Measurements from ENCODE around the gene ANAPC4. TPM values are rescaled to one million over a fixed set of nuclear protein-coding genes. Genes with fewer than 3 reads are reported as not detected.

The ANAPC4 gene
- total RNA-seq, 1 experiment from 2014 or later: 75.7 TPM

- Histone ChIP-seq H3K27ac (ENCODE audit: low read length) (no peak overlapping the region), H2AFZ (ENCODE audit: low read length) (no peak overlapping the region), H4K20me1 (ENCODE audit: insufficient read depth, low read depth, low read length) (no peaks in the 10 kb centered on the region), H3K79me2 (ENCODE audit: low read length) (peaks cover 24% of the 10 kb centered on the region), H3K4me3 (ENCODE audit: low read length) (no peak overlapping the region), H3K9me3 (ENCODE audit: low read length) (no peaks in the 10 kb centered on the region), H3K27me3 (ENCODE audit: low read length) (no peaks in the 10 kb centered on the region), H3K9ac (ENCODE audit: low read length) (no peak overlapping the region), H3K4me1 (ENCODE audit: low read length) (no peaks in the 10 kb centered on the region), H3K9me2 (replicated peaks; ENCODE audit: insufficient read depth, low read length) (no peaks in the 10 kb centered on the region), H3K4me2 (ENCODE audit: low read depth, low read length, poor library complexity, severe bottlenecking) (no peak overlapping the region), H3K36me3 (ENCODE audit: insufficient read depth, low read length) (peaks cover 64% of the 10 kb centered on the region)
- no peak for DNase-seq
Observed at GRCh38 chr4:25386926-25387325, 9.9 kb downstream of the ANAPC4 start.

GRCh38 chr4:25397305-25397704 is 20.2 kb downstream of the ANAPC4 start:
- Histone ChIP-seq H3K27ac (ENCODE audit: low read length) (no peak overlapping the region), H3K4me2 (ENCODE audit: low read depth, low read length, poor library complexity, severe bottlenecking) (no peak overlapping the region), H3K36me3 (ENCODE audit: insufficient read depth, low read length) (peaks cover 63% of the 10 kb centered on the region)

DNA sequence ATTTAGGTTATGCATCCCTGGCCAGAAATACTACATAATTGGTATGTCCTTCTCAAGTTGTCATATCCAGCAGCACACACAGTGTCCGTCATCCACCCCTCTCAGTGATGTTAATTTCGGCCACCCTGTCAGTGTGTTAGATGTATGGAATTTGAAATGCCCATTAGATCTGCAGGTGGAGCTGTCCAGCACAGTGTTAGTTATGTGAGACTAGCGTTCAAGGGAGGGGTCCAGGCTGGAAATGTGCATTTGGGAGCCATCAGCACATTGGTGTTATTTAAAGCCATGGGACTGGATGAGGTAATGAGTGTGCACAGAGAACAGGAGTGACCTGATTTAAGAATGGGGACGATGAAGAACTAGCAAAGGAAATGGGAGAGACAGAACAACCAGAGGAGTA is 22.4 kb downstream of the ANAPC4 start:
- Histone ChIP-seq H4K20me1 (ENCODE audit: insufficient read depth, low read depth, low read length) (no peaks in the 10 kb centered on the region), H3K9ac (ENCODE audit: low read length) (no peak overlapping the region), H3K36me3 (ENCODE audit: insufficient read depth, low read length) (peaks cover 63% of the 10 kb centered on the region), H3K9me2 (replicated peaks; ENCODE audit: insufficient read depth, low read length) (no peaks in the 10 kb centered on the region), H3K9me3 (ENCODE audit: low read length) (no peaks in the 10 kb centered on the region), H3K27ac (ENCODE audit: low read length) (no peak overlapping the region), H3K4me3 (ENCODE audit: low read length) (no peak overlapping the region), H3K79me2 (ENCODE audit: low read length) (no peaks in the 10 kb centered on the region), H2AFZ (ENCODE audit: low read length) (no peak overlapping the region), H3K4me1 (ENCODE audit: low read length) (no peaks in the 10 kb centered on the region), H3K4me2 (ENCODE audit: low read depth, low read length, poor library complexity, severe bottlenecking) (no peak overlapping the region), H3K27me3 (ENCODE audit: low read length) (no peaks in the 10 kb centered on the region)
- DNase-seq: no peak

More at GRCh38 chr4:25397305-25397704, 20.2 kb downstream of the ANAPC4 start:
- Histone ChIP-seq H3K9me3 (ENCODE audit: low read length) (no peaks in the 10 kb centered on the region), H3K9ac (ENCODE audit: low read length) (no peak overlapping the region), H3K4me3 (ENCODE audit: low read length) (no peak overlapping the region), H3K27me3 (ENCODE audit: low read length) (no peaks in the 10 kb centered on the region), H3K4me1 (ENCODE audit: low read length) (no peaks in the 10 kb centered on the region), H3K79me2 (ENCODE audit: low read length) (no peaks in the 10 kb centered on the region), H2AFZ (ENCODE audit: low read length) (no peak overlapping the region), H4K20me1 (ENCODE audit: insufficient read depth, low read depth, low read length) (no peaks in the 10 kb centered on the region), H3K9me2 (replicated peaks; ENCODE audit: insufficient read depth, low read length) (no peaks in the 10 kb centered on the region)
- DNase-seq: no peak

GRCh38 chr4:25401066-25401465 is 24.0 kb downstream of the ANAPC4 start:
- no peak overlapping the region for H2AFZ ChIP-seq (ENCODE audit: low read length)
- no peak overlapping the region for H3K27ac ChIP-seq (ENCODE audit: low read length)
- H3K4me1 ChIP-seq (ENCODE audit: low read length): no peaks in the 10 kb centered on the region
- H3K36me3 ChIP-seq (ENCODE audit: insufficient read depth, low read length): peaks cover 68% of the 10 kb centered on the region
- no peak for DNase-seq
- no peaks in the 10 kb centered on the region for H4K20me1 ChIP-seq (ENCODE audit: insufficient read depth, low read depth, low read length)
- H3K9ac ChIP-seq (ENCODE audit: low read length): no peak overlapping the region
- H3K4me2 ChIP-seq (ENCODE audit: low read depth, low read length, poor library complexity, severe bottlenecking): no peak overlapping the region
- H3K9me3 ChIP-seq (ENCODE audit: low read length): no peaks in the 10 kb centered on the region
- no peaks in the 10 kb centered on the region for H3K79me2 ChIP-seq (ENCODE audit: low read length)
- H3K27me3 ChIP-seq (ENCODE audit: low read length): no peaks in the 10 kb centered on the region
- H3K4me3 ChIP-seq (ENCODE audit: low read length): no peak overlapping the region
- no peaks in the 10 kb centered on the region for H3K9me2 ChIP-seq (replicated peaks; ENCODE audit: insufficient read depth, low read length)

GRCh38 chr4:25402521-25402920 is 25.5 kb downstream of the ANAPC4 start:
- H2AFZ ChIP-seq (ENCODE audit: low read length): no peak overlapping the region
- no peak for DNase-seq
- no peaks in the 10 kb centered on the region for H3K4me1 ChIP-seq (ENCODE audit: low read length)

DNA sequence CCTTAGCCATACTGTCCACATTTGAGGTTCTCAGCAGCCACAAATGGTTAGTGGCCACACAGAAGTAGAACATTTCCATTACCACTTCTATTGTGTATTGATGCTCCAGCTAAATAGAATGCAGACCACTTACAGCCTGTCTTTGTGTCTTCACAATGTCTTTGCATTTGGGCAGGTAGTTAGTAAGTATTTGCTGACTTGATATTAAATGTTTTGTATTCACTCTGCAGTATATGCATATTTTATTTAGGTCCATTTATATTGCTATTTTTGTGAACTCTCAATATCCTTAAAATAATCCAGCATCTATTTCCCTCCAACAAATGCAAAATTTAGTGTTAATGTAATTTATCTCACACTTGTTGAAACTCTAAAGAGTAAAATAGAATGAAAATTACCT is 26.6 kb downstream of the ANAPC4 start:
- Histone ChIP-seq H3K79me2 (ENCODE audit: low read length) (no peaks in the 10 kb centered on the region), H3K27ac (ENCODE audit: low read length) (no peak overlapping the region)

More at GRCh38 chr4:25402521-25402920, 25.5 kb downstream of the ANAPC4 start:
- no peaks in the 10 kb centered on the region for H3K79me2 ChIP-seq (ENCODE audit: low read length)
- H3K9me2 ChIP-seq (replicated peaks; ENCODE audit: insufficient read depth, low read length): no peaks in the 10 kb centered on the region
- H3K4me3 ChIP-seq (ENCODE audit: low read length): no peak overlapping the region
- peaks cover 64% of the 10 kb centered on the region for H3K36me3 ChIP-seq (ENCODE audit: insufficient read depth, low read length)
- no peak overlapping the region for H3K4me2 ChIP-seq (ENCODE audit: low read depth, low read length, poor library complexity, severe bottlenecking)
- no peak overlapping the region for H3K9ac ChIP-seq (ENCODE audit: low read length)
- H3K9me3 ChIP-seq (ENCODE audit: low read length): no peaks in the 10 kb centered on the region
- no peaks in the 10 kb centered on the region for H4K20me1 ChIP-seq (ENCODE audit: insufficient read depth, low read depth, low read length)
- no peak overlapping the region for H3K27ac ChIP-seq (ENCODE audit: low read length)
- H3K27me3 ChIP-seq (ENCODE audit: low read length): no peaks in the 10 kb centered on the region

GRCh38 chr4:25405453-25405852 is 28.4 kb downstream of the ANAPC4 start:
- DNase-seq: no peak
- H3K27me3 ChIP-seq (ENCODE audit: low read length): no peaks in the 10 kb centered on the region
- H2AFZ ChIP-seq (ENCODE audit: low read length): no peak overlapping the region
- no peak overlapping the region for H3K4me2 ChIP-seq (ENCODE audit: low read depth, low read length, poor library complexity, severe bottlenecking)
- H3K9me3 ChIP-seq (ENCODE audit: low read length): no peaks in the 10 kb centered on the region
- no peak overlapping the region for H3K9ac ChIP-seq (ENCODE audit: low read length)
- H3K36me3 ChIP-seq (ENCODE audit: insufficient read depth, low read length): peaks cover 70% of the 10 kb centered on the region
- H4K20me1 ChIP-seq (ENCODE audit: insufficient read depth, low read depth, low read length): no peaks in the 10 kb centered on the region
- no peak overlapping the region for H3K27ac ChIP-seq (ENCODE audit: low read length)
- H3K9me2 ChIP-seq (replicated peaks; ENCODE audit: insufficient read depth, low read length): no peaks in the 10 kb centered on the region
- no peak overlapping the region for H3K4me3 ChIP-seq (ENCODE audit: low read length)
- H3K4me1 ChIP-seq (ENCODE audit: low read length): no peaks in the 10 kb centered on the region
- no peaks in the 10 kb centered on the region for H3K79me2 ChIP-seq (ENCODE audit: low read length)

More for the DNA sequence above, 26.6 kb downstream of the ANAPC4 start:
- Histone ChIP-seq H2AFZ (ENCODE audit: low read length) (no peak overlapping the region), H3K4me1 (ENCODE audit: low read length) (no peaks in the 10 kb centered on the region), H3K9me2 (replicated peaks; ENCODE audit: insufficient read depth, low read length) (no peaks in the 10 kb centered on the region), H4K20me1 (ENCODE audit: insufficient read depth, low read depth, low read length) (no peaks in the 10 kb centered on the region), H3K36me3 (ENCODE audit: insufficient read depth, low read length) (peaks cover 65% of the 10 kb centered on the region), H3K4me3 (ENCODE audit: low read length) (no peak overlapping the region), H3K9ac (ENCODE audit: low read length) (no peak overlapping the region), H3K27me3 (ENCODE audit: low read length) (no peaks in the 10 kb centered on the region), H3K4me2 (ENCODE audit: low read depth, low read length, poor library complexity, severe bottlenecking) (no peak overlapping the region), H3K9me3 (ENCODE audit: low read length) (no peaks in the 10 kb centered on the region)
- no peak for DNase-seq

DNA sequence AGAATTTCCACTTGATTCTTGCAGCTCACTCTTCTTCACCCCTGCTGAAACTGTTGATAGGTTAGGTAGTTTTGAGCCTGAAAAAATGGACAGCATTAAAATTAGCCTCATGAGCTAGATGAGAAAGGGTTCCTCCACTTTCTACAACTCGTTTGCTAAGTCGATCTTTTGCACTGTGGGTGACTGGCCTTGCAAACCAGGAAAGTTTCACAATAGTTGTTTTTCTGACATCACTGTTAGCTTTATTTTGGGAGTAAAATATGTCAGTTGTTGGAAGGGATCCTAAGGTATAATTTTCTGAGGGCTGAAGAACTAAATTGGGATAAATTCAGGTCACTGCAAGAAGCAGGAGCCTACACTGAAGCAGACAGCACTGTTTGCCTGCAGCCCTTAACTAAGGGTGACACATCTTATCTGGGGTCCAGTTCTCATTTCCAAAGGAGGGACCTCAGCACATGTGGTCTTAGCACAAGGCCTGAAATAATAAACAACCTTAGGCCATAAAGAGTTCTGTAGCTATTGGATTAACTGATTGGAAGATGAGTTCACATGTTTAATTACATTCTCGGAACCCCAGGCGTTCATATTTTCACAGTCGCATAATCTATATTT is 29.1 kb downstream of the ANAPC4 start:
- H3K4me2 ChIP-seq (ENCODE audit: low read depth, low read length, poor library complexity, severe bottlenecking): no peak overlapping the region
- no peaks in the 10 kb centered on the region for H3K79me2 ChIP-seq (ENCODE audit: low read length)
- no peaks in the 10 kb centered on the region for H3K9me2 ChIP-seq (replicated peaks; ENCODE audit: insufficient read depth, low read length)
- peaks cover 77% of the 10 kb centered on the region for H3K36me3 ChIP-seq (ENCODE audit: insufficient read depth, low read length)
- no peak overlapping the region for H2AFZ ChIP-seq (ENCODE audit: low read length)
- no peak overlapping the region for H3K27ac ChIP-seq (ENCODE audit: low read length)
- no peak overlapping the region for H3K9ac ChIP-seq (ENCODE audit: low read length)
- H3K4me1 ChIP-seq (ENCODE audit: low read length): no peaks in the 10 kb centered on the region
- H3K27me3 ChIP-seq (ENCODE audit: low read length): no peaks in the 10 kb centered on the region
- H3K4me3 ChIP-seq (ENCODE audit: low read length): no peak overlapping the region
- no peaks in the 10 kb centered on the region for H4K20me1 ChIP-seq (ENCODE audit: insufficient read depth, low read depth, low read length)
- DNase-seq: no peak
- no peaks in the 10 kb centered on the region for H3K9me3 ChIP-seq (ENCODE audit: low read length)

All from Karpas-422 (cell line).